ENCODE measurements around the gene SH2D7. TPM values are rescaled to one million over a fixed set of nuclear protein-coding genes. Genes with fewer than 3 reads are reported as not detected.

The SH2D7 gene
- total RNA-seq, 1 donor from 2014 or later, result not detected

GRCh38 chr15:78077053-78077870 lies 15.1 kb upstream of the SH2D7 start, which contains the start of gene TBC1D2B:
Gene TBC1D2B (minus strand): TSS chr15:78077711. CDS start chr15:78077652, 59 bp downstream.
- no peak for DNase-seq (ENCODE audit: extremely low read depth, low read depth, low spot score)

- no peak for DNase-seq (ENCODE audit: extremely low read depth, low read depth, low spot score)
Measured at GRCh38 chr15:78077871-78078210, 14.5 kb upstream of the SH2D7 start.

GRCh38 chr15:78079298-78080087 lies 12.9 kb upstream of the SH2D7 start:
- no peak for DNase-seq (ENCODE audit: extremely low read depth, low read depth, low spot score)

GRCh38 chr15:78080088-78080460 lies 12.3 kb upstream of the SH2D7 start:
- DNase-seq (ENCODE audit: extremely low read depth, low read depth, low spot score), result no peak

DNA sequence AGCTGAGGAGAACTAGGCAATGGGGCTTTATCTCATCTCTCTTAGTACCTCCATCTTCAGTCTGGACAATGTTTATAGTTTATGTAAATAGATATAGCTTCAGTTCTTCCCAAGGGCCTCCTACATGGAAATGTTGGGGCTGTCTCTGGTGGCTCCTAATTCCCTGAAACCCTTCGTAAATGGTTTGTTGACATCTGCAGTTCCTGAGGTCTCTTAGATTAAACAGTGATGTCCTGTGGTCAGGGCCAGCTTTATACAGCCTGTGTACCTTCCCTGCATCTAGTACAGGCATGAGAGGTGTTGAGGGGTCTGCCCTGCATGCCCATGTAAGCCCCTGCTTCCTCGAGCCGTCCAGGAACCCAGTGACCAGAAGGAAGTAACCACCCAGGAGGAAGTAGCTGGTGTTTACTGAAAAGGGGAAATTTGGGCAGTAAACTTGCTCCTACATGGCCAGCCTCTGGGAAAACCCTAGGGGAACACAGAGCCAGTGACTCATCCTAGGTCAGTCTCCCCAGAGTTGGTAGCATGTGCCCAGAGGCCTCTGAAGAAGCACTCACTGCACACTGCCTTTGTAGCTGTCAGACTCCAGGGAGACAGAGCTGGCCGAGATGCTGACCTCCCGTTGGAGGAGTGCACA lies 10.1 kb upstream of the SH2D7 start:
- DNase-seq (ENCODE audit: extremely low read depth, low read depth, low spot score), result no peak

- no peak for DNase-seq (ENCODE audit: extremely low read depth, low read depth, low spot score)
Measured at GRCh38 chr15:78082743-78083110, 9.6 kb upstream of the SH2D7 start.

- DNase-seq (ENCODE audit: extremely low read depth, low read depth, low spot score), result no peak
Measured at GRCh38 chr15:78083186-78083585, 9.2 kb upstream of the SH2D7 start.

DNA sequence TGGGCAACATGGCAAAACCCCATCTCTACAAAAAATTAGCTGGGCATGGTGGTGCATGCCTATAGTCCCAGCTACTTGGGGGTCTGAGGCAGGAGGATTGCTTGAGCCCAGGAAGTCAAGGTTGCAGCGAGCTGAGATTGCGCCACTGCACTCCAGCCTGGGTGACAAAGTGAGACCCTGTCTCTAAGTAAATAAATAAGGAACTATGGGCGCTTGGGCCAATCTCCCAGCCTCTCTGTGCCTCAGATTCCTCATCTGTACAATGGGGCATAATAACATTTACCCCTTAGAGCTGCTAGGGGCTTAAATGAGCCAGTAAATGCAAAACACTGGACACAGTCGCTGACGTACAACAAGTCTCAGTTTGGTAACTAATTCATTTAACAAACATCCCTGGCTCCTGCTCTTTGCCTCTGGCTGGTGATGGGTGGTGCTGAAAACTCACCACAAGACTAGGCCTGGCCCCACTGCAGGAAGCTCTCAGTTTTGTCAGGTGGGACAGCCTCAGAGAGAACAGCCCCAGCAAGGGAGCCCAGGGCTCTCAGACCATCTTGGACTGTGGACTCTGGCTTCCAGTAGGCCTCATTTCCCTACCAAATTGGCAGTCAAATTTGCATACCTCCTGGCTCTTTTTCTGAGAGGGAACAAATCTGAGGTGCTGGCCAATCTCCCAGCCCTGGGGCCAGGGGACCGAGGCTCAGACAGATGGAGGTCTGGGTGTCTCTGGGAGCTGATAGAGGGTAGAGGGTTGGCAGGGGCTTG lies 8.5 kb upstream of the SH2D7 start:
- no peak for DNase-seq (ENCODE audit: extremely low read depth, low read depth, low spot score)

DNA sequence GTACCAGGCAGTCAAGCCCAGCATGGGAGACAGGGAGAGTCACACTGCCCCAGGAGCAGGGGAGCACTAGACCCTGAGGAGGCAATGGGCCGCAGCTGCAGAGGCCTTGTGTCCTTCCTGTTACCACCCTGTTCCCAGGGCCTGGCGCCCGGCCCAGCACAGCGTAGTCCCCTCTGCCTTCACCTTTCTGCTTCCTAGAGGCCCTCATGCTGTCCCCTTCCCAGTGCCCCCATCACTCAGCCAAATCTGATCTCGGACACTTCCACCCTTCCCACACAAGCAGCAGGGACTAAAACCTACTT lies 8.0 kb upstream of the SH2D7 start:
- no peak for DNase-seq (ENCODE audit: extremely low read depth, low read depth, low spot score)

DNA sequence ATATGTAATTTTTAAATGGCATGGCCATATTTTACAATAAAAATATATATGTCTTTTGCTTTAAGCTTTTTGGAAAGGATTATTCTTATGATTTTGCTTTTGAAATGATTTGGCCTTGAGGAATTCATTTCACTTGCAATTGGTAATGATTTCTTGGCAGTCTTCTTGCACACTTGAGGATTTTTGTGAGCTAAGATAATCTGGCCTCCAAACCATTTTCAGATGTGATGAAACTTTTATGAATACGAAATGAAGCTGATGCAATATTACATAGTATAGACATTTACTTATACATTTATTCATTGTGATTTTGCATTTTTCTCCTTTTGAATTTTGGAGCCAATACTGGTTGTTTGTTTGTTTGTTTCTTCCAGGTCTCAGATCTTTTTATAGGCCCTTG lies 6.4 kb upstream of the SH2D7 start:
- no peak for DNase-seq (ENCODE audit: extremely low read depth, low read depth, low spot score)

DNA sequence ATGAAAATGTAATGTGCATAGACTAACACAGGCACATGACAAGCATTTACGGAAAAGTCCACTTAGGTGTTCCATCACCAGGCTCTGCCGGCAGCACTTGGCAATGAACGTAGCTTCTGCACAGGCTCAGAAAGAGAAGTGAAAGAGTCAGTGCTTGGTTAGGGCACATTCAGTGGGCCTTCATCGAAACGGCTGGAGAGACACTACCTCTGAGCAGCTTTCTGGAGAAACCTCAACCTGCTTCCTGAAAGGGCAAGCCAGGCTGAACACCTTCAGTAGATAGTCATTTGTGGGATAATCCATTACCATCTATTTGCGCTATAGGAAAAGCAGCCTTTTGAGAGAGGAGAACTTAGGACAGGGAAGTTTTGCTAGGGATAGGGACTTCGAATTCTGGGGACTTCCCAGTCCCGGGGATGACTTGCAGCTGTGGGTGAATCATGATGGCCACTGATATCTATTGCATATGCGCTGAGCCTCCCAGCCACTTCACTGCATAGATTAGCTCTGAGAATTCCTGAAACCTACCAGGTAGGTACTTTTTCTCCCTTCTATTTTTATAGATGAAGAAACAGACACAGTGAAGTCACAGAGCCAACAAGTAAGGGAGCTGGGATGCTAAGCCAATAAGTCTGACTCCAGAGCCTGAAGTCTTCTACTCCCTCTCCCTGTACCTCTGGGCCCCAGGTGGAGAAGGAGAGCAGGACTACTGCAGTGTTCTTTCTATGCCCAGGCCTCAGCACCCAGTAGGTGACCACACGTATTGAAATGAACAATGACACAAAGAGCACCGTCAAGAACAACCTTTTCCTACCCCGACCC lies 4.2 kb upstream of the SH2D7 start:
- DNase-seq (ENCODE audit: extremely low read depth, low read depth, low spot score), result no peak

GRCh38 chr15:78088773-78089080 lies 3.6 kb upstream of the SH2D7 start:
- DNase-seq (ENCODE audit: extremely low read depth, low read depth, low spot score), result no peak

DNA sequence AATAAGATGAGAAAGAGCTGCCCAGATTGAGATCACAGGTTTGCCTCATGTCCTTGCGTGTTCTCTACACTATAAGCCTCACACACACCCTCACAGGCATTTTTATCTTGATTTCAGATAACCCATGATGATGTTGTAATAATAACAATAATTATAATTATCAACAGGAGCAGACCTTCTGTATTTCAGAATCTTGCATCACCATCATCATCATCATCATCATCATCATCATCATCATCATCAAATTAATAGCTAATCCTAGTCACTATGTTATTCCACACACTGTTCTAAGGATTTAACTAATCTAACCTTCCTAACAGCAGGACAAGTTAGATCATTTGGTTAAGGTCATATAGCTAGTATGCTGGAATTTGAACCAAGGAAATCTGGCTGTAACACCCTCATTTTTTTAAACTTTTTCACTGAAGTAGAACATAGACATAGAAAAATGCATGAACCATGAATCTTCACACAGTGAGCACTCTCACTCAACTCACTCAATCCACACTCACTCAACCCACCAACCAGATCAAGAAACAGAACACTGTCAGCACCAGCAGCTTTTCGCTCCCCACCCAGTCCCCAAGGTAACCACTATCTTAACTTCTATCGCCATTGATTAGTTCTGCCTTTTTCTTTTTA lies 1.8 kb upstream of the SH2D7 start:
- no peak for DNase-seq (ENCODE audit: extremely low read depth, low read depth, low spot score)

GRCh38 chr15:78093242-78094020 lies 1.1 kb downstream of the SH2D7 start:
- DNase-seq (ENCODE audit: extremely low read depth, low read depth, low spot score), result no peak

DNA sequence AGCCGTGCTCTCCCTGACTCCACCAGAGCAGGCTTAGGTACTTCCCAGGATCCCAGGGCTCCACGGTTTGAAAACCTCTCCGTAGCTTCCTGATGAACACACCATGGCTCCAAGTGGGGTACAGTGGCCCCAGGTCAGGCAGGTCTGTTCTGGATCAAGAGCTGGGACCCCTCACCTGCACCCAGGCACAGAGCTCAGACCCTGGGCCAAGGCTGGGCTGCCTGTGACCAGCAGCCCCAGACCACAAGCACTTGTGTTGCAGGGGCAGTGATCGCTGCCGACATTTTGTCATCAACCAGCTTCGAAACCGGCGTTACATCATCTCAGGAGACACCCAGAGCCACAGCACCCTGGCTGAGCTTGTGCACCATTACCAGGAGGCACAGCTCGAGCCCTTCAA lies 5.3 kb downstream of the SH2D7 start:
- DNase-seq (ENCODE audit: extremely low read depth, low read depth, low spot score), result no peak

- no peak for DNase-seq (ENCODE audit: extremely low read depth, low read depth, low spot score)
Measured at GRCh38 chr15:78098131-78098755, 5.9 kb downstream of the SH2D7 start.

DNA sequence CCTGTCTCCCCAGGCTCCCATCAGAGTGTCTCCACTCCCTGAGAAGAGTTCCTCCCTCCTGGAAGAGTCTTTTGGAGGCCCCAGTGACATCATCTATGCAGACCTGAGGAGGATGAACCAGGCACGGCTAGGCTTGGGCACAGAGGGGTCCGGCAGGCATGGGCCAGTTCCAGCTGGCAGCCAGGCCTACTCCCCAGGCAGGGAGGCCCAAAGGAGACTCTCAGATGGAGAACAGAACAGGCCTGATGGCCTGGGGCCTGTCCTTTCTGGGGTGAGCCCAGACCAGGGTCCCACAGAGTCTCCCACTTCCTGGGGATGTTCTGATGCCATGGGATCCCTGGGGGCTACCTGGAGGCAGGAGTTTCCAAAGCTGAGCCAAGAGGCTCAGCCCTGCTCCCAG lies 8.5 kb downstream of the SH2D7 start:
- no peak for DNase-seq (ENCODE audit: extremely low read depth, low read depth, low spot score)

- no peak for DNase-seq (ENCODE audit: extremely low read depth, low read depth, low spot score)
Measured at GRCh38 chr15:78101423-78102105, 9.2 kb downstream of the SH2D7 start.

Data from glomerular endothelial cell (primary cell).